Iris pigment epithelial cell (primary cell): ENCODE results near the gene CAPN10.

Source experiments
- DNase-seq: peaks from one replicate; pipeline ENCODE4 v3.0.0-alpha.2; 2011; ENCODE audit warnings: low read depth

The CAPN10 gene

DNA sequence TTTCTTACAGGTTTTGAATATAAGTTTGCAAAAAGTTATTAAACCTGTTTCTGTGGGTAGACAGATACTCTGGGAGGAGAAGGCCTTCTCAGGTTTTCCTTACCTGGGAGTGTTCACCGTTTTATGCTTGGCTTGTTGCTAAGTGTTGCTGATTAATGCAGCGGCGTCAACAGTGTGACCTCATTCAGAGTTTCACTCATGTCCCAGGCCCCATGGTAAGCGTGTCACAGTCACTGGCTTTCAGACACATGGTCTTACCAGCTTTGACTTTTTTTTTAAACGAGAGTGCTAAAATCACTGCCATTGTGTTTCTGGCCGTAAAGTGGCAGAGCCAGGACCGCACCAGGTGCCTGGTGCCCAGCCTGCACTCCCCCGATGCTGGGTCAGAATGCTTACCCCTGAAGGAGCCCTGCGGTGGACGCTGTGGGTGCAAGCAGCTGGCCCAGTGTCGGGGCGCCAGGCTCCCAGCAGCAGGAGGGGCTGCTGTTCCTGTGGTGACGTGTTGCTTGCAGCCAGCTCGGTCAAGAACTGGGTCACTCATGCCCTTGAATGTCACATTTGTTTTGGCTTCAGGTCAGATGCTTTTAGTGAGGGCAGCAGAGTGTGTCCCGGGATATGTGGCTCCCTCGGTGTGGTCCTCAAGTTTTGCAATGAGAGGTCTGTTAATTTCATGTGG is 3.5 kb downstream of the CAPN10 start:
- no peak for DNase-seq

GRCh38 chr2:240590681-240591111 is 4.2 kb downstream of the CAPN10 start:
- DNase-seq, result no peak

DNA sequence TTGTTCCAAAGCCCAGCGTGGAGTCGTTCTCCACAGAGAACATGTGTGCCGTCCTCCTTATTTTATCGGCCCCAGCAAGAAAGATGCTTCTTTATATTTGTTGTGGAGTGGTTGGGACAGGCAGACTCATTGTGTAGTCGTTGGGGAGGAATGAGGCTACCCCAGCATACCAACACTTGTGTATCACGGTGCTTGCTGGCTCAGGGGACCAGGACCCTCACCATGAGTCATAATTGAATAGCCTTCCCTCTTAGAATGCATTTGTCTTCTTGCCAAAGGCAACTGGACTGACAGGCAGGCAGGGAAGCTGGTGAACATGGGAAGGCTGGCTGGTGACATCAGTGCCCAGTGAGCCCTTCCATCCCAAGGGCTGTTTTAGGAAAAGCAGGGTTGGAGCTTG is 4.7 kb downstream of the CAPN10 start:
- no peak for DNase-seq

DNA sequence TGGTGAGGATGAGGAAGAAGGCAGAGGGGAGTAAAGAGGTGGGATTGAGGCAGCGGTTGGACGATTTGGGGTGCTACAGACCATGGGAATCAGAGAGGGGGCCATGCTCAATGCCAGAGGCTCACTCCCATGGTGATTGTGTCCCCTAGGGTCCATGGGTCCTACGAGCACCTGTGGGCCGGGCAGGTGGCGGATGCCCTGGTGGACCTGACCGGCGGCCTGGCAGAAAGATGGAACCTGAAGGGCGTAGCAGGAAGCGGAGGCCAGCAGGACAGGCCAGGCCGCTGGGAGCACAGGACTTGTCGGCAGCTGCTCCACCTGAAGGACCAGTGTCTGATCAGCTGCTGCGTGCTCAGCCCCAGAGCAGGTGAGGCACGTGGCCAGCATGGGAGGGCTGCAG is 5.2 kb downstream of the CAPN10 start:
- no peak for DNase-seq

GRCh38 chr2:240593026-240593702 is 6.6 kb downstream of the CAPN10 start:
- no peak for DNase-seq

GRCh38 chr2:240593703-240594451 is 7.3 kb downstream of the CAPN10 start:
- DNase-seq, result no peak

- DNase-seq, result no peak
Observed at GRCh38 chr2:240594511-240595380, 8.2 kb downstream of the CAPN10 start.

- peak; percentile 11 for DNase-seq
Observed at GRCh38 chr2:240595381-240596079, 9.0 kb downstream of the CAPN10 start.

DNA sequence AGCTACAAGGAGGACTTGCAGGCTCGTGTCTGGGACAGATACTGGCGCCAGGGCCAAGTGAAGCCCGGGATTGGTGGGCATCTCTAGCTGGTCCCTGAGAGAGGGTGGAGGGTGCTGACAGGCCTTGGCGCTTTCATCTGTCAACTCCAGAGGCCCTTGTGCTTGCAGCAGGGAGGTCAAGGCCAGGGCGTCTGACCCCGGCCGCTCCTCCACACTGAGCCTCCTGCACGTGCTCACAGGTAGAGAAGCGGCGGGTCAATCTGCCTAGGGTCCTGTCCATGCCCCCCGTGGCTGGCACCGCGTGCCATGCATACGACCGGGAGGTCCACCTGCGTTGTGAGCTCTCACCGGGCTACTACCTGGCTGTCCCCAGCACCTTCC is 9.5 kb downstream of the CAPN10 start:
- DNase-seq, result no peak

DNA sequence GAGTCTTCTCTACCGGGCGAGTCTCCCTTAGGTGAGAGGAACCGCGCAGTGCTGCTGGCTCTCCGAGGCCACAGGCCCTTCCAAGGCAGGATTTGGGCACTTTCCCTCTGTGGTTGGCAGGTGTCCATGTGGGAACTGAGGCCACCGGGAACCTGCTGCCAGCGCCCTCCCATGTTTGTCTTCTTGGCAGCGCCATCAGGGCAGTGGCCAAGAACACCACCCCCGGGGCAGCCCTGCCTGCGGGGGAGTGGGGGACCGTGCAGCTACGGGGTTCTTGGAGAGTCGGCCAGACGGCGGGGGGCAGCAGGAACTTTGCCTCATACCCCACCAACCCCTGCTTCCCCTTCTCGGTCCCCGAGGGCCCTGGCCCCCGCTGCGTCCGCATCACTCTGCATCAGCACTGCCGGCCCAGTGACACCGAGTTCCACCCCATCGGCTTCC is 10.0 kb downstream of the CAPN10 start:
- DNase-seq, result no peak

DNA sequence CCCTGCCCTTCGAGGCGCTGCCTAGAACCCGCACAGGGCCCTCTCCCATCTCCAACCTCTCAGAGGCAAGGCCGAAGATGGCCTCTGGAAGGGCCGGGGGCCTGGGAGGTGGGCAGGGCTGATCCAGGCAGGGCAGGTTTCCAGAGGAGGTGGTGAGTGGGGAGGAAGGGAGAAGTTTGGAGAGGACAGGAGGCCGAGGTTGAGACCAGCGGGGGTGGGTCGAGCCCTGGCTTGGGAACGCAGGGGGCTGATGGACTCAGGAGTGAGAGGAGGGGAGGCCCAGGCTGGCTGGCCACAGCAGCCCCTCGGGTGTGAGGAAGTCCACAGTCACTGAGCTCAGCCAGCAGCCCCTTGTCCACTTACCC is 10.5 kb downstream of the CAPN10 start:
- no peak for DNase-seq

DNA sequence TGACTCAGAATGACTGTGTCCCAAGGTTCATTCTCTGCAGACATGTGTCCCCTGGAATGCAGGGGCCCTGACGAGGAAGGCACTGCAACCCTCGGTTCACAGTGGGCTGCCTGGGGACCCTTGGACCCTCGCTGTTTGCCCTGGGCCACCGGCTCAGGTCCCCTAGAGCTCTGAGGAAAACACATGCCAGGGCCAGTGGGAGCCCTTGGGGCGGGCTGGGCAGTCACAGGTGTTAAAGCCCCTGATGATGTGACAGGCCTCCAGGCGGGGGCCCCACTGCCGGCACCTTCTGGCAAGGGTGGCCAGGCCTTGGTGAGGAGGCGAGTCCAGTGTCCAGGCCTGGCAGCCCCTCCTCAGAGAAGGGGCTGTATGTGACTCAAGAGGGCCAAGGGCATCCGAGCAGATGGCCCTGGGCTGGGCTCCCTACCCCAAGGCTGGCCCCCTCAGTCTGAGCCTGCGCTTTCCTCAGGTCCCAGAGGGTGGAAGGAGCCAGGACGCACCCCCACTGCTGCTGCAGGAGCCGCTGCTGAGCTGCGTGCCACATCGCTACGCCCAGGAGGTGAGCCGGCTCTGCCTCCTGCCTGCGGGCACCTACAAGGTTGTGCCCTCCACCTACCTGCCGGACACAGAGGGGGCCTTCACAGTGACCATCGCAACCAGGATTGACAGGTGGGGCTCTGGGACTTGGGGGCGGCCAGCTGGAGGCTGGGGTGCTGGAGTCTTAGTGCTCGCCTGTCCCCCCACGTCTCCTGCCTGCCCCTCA is 11.1 kb downstream of the CAPN10 start:
- no peak for DNase-seq

- DNase-seq, result no peak
Observed at GRCh38 chr2:240598311-240598911, 11.9 kb downstream of the CAPN10 start.

GRCh38 chr2:240599141-240599583 is 12.6 kb downstream of the CAPN10 start:
- no peak for DNase-seq

GRCh38 chr2:240600451-240600961 is 14.0 kb downstream of the CAPN10 start:
- no peak for DNase-seq

GRCh38 chr2:240601061-240601830 is 14.7 kb downstream of the CAPN10 start:
- DNase-seq, result no peak

- DNase-seq, result no peak
Observed at GRCh38 chr2:240601831-240602160, 15.3 kb downstream of the CAPN10 start.

DNA sequence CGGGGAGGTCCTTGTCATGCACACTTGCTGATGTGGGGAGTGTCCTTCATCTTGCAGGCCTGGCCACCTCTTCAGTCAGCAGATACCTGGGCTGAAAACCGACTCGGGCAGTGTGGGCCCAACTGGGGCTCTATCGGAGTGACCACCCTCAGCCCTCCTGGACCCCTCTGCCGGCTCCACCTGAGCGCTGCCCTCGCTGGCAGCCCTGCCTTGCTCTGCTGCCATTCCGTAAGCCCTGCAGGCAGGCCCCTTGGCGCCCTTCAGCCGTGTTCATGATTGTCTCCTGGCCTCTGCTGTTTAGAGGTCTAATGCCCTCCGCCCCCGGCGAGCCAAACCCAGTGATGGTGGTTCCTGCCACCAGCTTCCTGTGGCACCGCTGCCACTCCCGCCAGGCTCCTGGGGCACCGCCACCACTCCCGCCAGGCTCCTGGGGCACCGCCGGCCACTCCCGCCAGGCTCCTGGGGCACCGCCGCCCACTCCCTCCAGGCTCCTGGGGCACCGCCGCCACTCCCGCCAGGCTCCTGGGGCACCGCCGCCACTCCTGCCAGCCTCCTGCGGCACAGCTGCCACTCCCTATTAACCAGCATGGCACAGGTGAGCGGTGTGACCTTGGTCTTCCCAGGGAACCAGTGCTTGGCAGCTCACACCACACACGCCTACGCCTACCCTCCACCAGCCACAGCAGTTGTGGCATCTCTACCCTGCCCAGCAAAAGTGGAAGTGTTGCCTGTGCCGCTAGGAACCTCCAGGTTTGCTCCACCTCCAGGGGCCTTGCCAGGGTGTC is 15.9 kb downstream of the CAPN10 start:
- no peak for DNase-seq
